Stimulated activated CD4-positive, alpha-beta T cell treated with anti-CD3 and anti-CD28 coated beads, Interleukin-1b, Interleukin-23, amount 100 ng/mL, for 24 hours (primary cell): Measurements from ENCODE around the gene ZHX3.

Experiments
- DNase-seq, 4 experiments: peaks; one replicate each; pipeline ENCODE4 v3.0.0-alpha.2; 2020; ENCODE audit warnings: low read depth in 4 of 4, low spot score in 1 of 4

The ZHX3 gene

DNA sequence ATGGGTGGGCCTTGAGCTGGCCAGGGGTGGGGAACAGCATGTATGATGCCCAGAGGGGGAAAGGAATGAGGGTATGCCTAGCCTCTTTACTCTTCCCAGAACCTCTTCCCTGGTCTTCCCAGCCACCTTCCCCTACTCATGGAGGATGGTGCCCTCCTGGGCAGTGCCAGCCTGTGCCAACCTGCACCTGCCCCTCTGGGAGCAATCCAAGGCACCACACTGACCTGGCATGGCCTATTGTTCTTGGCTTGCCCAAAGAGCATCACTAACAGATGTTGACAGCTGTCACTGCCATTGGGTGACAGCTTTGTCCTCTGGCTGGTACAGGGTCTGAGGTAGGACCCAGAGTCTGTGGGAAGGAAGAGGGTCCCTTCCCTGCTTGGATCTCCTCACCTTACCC, 36.0 kb upstream of the ZHX3 start:
- DNase-seq: no peak

DNA sequence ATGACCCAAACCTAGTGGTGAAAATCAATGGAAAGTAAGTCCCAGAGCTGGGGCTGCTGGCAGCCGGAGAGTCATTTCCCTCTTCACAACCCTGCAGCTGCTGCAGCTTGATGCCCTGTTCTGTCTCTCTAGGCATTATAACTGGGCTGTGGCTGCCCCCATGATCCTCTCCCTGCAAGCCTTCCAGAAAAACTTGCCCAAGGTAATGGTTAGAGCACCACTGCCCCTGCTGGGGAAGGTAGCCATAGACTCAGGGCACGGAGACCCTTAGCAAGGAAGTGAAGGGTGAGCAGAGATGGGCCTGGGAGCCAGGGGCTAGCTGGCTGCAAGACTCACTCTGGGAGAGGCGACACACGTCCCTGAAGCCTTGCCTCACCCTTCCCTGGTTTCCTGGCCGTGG, 35.1 kb upstream of the ZHX3 start:
- DNase-seq: no peak

DNA sequence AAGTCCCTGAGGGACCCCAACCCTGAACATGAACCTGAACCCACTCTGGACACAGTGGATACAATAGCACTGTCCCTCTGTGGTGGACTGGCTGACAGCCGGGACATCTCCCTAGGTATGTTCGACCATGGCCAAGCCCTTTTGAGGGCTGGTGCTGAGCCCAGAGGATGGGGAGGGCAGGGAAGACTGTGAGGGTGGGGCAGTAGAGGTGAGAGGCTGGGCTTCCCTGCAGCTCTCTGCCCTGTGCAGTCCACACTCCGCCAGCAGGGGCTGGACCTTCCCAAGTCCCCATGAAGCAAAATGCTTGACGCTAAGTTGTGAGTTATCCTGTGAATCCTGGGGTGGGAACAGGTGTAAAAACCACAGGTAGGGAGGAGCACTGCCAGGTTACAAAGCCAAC, 34.6 kb upstream of the ZHX3 start:
- DNase-seq: no peak

DNA sequence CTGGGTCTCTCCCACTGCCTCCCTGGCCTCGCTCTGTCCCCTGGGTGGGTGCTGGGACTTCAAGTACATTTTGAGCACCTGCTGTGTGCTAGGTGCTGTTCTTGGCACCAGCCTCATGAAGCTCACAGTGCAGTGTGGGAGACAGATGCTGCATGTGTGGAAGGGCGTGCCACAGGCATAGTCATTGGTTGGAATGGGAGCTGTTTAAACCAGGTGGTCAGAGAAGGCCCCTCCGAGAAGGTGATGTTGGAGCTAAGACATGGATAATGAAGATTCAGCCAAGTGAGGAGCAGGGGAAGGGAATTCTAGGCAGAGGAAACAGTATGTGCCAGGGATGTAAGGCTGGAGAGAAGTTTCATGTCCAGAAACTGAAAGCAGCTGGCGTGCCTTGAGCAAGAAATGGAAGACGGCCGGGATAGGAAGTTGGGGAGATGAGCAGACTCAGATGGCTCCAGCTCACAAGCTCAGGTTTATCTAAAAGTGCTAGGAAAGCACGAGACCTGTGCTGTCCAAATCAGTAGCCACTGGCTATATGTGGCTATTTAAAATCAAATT, 33.0 kb upstream of the ZHX3 start:
- no peak for DNase-seq

DNA sequence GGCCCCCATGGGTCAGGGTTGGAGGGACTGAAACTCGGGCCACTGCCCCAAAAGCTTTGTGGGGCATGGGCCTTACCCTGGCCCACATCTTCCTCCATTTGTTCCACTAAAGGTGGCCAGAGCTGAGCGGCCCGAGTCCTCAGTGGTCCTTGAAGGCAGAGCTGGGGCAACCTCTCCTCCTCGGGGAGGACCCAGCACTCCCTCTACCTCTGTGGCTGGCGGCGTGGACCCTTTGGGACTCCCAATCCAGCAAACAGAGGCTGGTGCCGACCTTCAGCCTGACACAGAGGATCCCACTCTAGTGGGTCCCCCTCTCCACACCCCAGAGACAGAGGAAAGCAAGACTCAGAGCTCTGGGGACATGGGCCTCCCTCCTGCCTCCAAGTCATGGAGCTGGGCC, 32.4 kb upstream of the ZHX3 start:
- DNase-seq: no peak

DNA sequence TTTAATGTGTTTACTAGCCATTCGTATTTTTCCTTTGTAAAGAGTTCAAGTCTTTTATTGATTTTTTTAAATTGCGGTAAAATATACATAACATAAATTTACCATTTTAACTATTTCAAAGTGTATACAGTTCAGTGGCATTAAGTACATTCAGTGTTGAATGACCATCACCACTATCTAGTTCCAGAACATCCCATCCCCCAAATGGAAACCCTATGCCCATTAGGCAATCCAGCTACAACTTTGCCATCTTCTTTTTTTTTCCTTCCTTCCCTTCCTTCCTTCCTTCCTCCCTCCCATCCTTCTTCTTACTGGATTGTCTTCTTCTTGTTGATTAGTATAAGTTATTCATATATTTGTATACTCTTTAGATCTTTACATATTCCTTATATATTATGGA, 31.7 kb upstream of the ZHX3 start:
- DNase-seq: no peak

DNA sequence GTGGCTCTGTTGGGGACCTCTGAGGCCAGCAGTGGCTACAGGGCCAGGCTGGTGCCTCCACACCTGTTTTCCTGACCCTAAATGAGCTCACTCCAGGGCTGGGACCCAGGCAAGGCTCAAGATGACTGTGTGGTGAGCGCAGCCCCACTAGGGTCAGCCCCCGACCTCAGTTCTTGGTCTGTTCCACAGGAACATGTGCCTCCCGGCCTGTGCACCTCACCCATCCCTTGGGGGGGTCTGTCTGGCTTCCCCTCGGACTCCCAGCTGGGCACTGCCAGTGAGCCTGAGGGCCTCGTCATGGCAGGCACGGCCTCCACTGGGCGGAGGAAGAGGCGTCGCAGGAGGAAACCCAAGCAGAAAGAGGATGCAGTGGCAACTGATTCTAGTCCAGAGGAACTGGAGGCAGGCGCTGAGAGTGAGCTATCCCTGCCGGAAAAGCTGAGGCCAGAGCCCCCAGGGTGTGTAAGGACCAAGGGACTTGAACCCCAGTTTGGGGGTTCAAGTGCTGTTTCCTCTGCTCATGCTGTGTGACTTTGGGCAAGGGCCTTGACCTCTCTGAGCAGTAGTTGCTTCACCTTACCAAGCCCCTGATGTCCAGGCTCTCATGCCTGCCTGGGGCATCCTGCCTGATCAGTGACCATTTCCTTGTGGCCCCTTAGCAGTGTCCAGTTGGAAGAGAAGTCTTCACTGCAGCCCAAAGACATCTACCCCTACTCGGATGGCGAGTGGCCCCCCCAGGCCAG, 31.1 kb upstream of the ZHX3 start:
- DNase-seq: no peak

DNA sequence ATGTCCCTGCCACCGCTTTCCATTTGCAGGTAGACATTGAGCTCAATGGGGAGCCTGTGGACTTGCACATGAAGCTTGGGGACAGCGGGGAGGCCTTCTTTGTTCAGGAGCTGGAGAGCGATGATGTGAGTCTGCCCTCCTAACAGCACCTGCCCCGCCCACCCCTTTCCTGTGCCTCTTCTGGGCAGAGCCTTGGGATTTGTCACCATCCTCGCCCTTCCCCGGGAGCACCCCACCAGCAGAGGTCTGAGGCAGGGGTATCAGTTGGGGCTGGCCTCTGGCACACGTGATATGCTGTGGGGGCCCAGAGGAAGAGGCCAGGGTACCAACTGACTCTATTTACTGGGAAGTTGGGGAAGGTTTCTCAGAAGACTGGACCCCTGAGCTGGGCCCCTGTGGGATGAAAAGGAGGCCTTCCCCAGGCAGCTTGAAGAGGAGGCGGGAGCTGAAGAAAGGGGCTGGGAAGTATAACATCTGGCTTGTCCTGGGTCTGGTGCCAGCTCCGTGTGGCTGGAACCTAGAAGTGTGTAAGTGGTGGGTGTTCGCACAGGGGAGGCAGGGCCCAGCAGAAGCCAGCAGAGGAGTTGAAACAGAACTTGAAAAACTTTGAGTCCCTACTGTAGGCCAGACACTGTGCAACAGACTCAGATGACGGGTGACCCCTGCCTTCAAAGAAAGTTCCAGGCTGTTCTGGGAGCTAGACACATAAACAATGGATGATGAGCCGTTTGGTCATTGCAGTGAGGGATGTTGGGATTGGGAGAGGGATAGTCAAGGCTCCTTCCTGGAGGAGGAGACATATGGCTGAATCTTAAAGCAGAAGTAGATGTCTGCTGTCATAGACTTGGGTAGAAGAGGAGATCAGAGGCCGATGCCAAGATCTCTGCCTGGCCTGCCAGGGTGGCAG, 30.2 kb upstream of the ZHX3 start:
- DNase-seq: no peak

DNA sequence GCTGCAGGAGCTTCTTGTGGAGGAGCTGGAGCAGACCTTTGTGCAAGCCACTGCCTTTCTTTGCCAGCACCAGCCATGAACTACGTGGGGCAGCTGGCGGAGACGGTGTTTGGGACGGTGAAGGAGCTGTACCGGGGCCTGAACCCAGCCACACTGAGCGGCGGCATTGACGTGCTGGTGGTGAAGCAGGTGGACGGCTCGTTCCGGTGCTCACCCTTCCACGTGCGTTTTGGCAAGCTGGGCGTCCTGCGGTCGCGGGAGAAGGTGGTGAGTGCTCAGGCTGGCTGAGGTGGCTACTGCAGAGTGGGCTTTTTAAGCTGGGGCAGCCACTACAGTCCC, 28.2 kb upstream of the ZHX3 start:
- DNase-seq: no peak

DNA sequence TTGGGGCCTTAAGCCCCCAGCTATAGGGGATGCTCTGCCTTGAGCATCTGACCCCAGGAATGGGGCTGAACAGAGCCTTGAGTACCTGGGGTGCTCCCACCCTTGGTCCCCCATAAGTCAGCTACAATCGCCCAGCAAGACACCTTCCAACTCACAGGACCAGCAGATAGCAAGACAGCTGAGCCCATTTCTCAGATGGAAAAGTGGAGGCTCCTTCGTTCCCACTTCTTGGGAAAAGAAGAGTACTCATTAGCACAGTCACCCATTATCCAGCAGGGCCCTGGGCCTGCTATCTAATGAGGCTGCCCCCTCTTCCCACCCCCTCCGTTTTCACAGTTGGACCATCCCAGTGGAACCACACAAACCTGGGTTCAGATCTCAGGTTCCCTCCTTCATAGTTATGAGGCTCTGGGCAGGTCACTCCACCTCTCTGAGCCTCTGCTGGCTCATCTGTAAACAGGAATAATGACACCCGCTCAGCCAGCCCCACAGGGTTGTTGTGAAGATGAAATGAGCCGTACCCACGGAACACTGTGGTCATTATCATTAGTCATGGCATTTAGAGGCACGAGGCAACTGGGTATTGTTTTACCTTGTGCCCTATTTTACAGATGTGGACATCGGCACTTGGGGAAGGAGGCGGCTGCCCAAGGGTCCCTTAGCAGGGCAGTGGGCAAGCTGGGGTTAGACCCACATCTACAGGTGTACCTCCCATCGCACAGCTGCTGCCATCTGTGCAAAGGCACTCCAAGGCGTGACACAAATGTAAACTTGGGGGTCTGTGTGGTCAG, 27.6 kb upstream of the ZHX3 start:
- DNase-seq: no peak

DNA sequence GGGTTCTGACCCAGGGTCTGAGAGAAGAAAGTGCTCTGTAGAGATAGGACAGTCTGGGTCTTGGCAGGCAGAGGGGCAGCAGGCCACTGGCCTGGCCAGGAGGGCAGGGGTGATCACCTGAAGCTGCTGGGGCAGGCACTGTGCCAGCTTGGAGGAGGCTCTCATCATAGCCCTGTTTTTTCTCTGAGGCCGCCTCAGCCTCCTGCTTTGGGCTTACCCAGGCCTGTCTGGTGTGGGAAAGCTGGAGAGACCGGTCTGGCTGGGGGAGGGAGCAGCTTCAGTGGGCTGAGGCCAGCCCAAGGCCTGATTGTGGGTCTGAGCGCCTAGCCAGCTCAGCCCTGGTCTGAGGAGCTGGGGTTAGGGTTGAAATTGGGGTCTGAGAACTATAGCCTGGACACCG, 26.9 kb upstream of the ZHX3 start:
- no peak for DNase-seq

DNA sequence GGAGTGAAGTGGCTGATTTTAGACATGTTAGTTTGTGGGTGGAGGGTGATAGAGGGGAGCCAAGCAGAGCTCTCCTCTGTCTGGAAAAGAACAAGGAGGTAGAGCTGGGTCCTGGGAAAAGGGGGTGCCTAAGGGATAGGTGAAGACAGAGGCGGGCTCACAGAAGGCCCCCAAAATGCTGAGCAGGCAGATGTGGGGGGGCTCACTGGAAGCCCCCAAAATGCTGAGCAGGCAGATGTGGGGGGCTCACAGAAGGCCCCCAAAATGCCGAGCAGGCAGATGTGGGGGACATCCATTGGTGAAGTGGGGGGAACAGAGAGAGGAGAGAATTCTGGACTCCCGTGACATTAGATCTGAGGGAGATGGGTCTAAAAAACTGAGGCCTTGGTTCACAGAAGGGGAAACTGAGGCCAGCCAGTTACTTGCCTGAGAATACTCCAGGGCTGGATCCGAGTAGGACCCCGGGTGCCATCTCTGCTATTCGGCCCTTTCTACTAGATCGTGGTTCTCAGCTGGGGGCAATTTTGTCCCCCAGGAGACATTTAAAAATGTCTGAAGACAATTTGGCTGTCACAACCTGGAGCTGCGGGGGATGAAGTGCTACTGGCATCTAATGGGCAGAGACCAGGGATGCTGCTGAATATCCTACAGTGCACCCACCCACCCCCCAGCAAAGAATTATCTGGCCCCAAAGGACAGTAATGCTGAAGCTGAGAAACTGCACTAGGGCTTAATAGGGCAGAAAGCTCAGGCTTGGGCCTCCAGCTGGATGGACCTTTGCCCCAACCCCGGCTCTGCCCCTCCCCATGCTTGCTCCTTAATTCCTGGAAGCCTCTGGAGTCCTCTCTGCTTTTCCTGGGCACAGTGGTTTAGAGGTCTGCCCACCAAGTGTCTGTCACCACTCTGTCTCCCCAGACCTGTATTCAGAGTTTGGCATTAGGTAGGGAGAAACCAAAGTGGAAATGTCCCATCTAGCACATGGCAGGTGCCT, 25.2 kb upstream of the ZHX3 start:
- DNase-seq: no peak

DNA sequence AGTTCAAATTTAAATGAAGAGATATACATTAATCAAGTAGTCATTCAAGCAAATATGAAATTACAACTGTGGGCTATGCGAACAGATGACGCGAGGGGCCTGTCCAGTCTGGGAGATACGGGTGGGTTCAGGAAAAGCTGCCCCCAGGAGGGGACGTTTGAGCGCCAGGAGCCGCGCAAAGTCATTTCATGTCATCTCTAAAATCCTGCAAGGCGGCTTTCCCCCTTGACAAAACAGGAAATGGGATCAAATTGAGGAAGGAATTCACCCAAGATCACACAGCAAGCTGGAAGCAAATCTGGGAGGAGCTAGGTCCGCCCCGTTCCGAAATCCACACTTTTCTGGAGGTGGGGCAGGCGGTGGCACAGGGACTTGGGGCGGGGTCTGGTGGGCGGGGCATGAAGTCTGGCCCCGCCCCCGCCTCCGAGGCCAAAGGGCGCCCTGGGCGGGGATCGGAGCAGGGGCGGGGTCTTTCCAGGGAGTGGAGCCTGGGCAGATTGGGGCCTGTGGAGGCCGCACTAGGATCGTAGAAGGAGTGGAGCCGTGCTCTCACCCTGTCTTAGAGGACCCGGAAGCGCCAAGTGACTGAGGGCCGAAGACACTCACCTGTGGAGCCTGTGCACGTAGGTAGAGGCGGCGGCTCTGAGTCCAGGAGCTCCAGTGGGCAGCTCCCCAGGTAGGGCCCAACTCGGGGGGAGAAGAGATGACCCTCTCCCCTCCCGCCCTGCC, 23.0 kb upstream of the ZHX3 start, which contains the start of gene LPIN3:
Gene LPIN3 (plus strand): TSS at position 495 of the 729 bp plus-strand sequence. CDS start 4,983 bp downstream, outside the sequence.
- DNase-seq: peak in 3 of 4 experiments; percentile 32 to 61 (median 42)

DNA sequence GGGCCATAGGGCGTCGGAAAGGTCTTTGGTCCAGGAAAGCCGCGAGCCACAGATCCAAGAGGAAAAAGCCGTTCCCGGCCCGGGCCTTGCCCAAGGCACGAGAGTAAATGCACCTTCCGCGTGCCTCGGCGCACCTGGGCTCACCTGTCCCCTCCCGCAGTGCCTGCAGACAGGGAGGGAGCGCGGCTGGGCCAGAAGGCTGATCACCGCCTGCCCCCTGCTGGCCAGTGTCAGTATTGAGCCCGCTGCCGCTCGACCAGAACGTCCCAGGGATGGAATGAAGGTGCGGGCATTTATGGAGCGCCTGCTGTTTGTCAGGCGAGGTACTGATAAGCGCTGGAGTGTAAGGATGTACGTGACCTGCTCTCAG, 22.4 kb upstream of the ZHX3 start:
- peak; percentile 70 to 86 (median 76) for DNase-seq

DNA sequence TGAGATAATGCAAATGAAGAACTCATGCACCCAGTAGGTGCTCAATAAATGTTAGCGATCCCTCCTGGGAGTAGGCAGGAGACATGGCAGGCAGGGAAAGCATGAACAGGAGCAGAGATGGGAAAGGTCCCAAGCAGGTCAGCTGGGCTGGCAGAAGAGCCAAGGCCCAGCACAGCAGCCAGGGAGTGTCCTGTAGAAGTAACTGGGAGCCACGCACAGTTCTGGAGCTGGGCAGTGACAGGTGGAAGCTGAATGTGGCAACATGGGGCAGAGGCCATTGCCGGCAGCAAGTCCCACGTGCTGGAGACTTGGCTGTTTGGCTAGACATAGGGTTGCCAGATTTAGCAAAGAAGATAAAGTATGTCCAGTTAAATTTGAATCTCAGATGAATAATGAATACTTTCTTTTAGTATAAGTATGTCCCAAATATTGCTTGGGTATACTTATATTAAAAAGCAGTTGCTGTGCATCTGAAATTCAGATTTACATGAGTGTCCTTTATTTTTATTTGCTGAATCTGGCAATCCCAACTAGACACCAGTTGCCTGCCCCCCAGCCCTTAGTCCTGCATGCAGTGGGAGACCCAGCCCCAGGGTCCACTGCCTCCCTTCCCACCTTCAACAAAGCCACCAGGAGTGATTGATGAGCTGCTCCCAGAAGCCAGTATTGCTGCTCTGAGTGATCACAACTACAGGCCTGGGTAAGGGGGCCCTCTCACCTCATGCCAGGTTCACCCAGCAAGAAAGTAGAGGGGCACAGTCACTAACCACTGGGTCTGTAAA, 19.4 kb upstream of the ZHX3 start:
- no peak for DNase-seq

DNA sequence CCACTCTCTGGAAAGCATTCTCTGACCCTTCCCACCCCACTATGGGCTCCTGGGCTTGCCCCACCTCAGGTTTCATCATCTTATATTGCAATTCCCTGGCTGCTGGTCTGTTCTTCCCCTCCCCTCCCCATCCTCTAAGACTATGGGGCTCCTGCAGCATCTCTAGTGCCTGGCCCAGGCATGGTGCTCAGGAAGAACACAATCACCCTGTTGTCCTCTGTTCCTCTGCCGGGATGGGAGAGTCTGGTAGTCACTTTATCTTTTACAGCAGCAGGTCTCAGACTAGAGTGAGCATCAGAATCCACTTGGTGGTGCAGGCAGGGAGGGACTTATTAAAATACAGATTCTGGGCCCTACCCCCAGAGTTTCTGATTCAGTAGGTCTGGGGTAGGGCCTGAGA, 18.1 kb upstream of the ZHX3 start:
- DNase-seq: no peak

DNA sequence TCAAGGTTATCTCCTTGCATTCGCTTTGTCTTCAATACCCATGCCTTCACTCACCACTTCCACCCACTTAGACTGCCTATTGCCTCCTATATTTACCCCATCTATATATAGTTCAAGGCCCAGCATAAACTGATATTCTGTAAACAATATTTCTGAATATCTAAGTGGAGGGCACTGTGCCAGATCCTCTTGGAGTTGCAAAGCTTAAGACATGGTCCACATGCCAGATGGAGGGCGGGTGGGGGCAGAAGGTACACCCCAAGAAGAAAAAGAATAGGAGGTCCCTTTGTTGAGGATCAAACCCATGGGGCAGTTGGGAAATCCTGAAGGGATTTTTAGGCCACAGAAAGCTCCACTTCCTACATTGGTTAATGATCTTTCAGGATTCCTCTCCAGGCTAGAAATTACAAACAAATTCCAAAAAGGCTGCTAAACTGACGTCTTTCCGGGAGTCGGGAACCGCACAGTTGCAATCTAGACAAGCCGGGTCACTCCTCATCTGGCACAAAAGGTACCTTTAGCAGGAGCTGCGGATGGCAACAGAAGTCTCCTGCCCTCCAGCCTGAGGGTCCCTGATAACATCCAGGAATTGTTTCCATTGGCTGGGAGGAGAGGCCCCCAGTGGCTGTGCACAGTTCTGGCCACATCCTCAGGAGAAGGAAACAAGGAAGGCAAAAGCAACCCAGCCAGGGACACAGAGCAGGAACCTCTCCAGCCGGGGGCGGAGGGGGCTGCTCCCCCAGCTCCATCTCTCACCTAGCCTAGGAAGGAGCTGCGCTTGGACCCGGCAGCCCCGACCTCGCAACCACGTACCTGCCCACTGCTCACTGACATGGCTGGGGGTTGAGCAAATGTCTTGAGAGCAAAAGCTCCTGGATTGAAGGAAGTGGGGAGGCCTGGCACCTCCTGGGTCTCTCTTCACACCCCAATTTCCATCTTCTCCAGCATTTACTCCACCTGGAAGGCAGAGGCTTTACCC, 17.2 kb upstream of the ZHX3 start:
- DNase-seq: no peak

DNA sequence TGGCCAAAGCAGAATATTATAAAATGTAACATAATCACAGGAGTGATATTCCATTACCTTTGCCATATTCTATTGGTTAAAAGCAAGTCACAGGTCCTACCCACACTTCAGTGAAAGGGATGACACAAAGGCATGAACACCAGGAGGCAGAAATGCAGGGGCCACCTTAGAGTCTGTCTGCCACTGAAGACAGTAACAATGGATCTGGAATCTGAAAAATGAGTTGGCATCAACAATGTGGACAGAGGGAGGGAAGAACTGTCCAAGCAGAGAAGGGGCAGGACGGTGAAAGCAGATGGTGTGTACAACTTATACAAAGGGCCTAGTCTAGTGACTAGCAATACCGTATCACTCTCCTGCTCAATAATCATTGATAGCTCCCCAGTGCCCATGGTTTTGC, 16.5 kb upstream of the ZHX3 start:
- DNase-seq: no peak
